ENCODE results near the gene ZNF507. TPM values are rescaled to one million over a fixed set of nuclear protein-coding genes. Genes with fewer than 3 reads are reported as not detected.
"Not testable (repeated sequence)": the region's sequence is repeated elsewhere in the genome, so short reads cannot be mapped to it uniquely, and the experiment has no call there.

ZNF507 gene
- total RNA-seq, 1 experiment from 2014 or later, result 14.6 TPM

DNA sequence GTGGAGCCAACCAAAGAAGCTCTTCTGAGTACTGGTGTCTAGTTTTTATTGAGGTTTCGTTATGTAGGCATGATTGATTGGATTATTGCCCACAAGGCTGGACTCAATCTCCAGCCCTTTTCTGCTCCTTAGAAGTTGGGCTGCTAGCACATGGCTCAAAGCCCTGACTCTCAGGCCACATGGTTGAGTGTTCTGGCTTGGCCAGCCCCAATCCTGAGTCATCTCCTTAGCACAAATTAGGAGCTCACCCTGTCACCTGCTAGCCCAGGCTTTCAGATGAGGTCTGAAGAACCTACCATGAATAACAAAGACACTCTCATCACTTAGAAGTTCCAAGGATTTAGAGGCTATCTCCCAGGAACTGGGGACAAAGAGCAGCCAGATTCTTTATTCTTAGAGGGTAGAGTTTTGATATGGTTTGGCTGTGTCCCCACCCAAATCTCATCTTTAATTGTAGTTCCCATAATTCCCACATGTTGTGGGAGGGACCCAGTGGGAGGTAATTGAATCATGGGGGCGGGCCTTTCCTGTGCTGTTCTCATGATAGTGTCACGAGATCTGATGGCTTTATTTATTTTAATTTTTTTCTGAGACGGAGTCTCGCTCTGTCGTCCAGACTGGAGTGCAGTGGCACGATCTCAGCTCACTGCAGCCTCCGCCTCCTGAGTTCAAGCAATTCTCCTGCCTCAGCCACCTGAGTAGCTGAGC, 71.5 kb downstream of the ZNF507 start:
- Histone ChIP-seq H3K27me3 (ENCODE audit: low read length) (no peaks in the 10 kb centered on the region), H3K36me3 (ENCODE audit: insufficient read depth, low read length) (peaks cover 23% of the 10 kb centered on the region; the same call in 1 of the 2 replicates), H3K9ac (ENCODE audit: low read length) (no peak overlapping the region), H3K4me3 (ENCODE audit: low read length) (no peak overlapping the region), H2AFZ (ENCODE audit: low read length) (no peak overlapping the region), H3K79me2 (ENCODE audit: low read length) (peaks cover 22% of the 10 kb centered on the region), H4K20me1 (ENCODE audit: insufficient read depth, low read depth, low read length) (no peaks in the 10 kb centered on the region), H3K9me3 (ENCODE audit: low read length) (no peaks in the 10 kb centered on the region), H3K4me2 (ENCODE audit: low read depth, low read length, poor library complexity, severe bottlenecking) (no peak overlapping the region), H3K27ac (ENCODE audit: low read length) (no peak overlapping the region), H3K4me1 (ENCODE audit: low read length) (peaks cover 13% of the 10 kb centered on the region), H3K9me2 (replicated peaks; ENCODE audit: insufficient read depth, low read length) (no peaks in the 10 kb centered on the region)
- no peak for DNase-seq

DNA sequence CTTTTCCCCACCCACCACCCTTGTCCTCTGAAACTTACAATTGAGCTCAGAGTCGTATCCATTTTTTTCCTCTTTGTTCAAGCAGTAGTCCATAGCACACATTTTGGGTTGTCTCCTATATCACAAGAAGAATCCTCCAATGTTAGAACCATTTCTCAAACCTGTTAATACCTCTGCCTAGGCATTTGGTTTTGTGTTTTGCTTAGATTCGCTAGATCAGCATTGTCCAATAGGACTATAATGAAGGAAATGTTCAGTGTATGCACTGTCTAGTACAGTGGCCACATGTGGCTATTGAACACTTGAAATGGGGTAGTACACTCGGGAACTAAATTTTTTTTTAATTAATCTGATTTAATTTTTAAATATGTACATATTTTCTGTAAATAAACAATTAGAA, 72.7 kb downstream of the ZNF507 start:
- Histone ChIP-seq H2AFZ (ENCODE audit: low read length) (no peak overlapping the region), H3K9me3 (ENCODE audit: low read length) (no peaks in the 10 kb centered on the region), H3K4me3 (ENCODE audit: low read length) (no peak overlapping the region), H3K4me1 (ENCODE audit: low read length) (peaks cover 23% of the 10 kb centered on the region), H3K36me3 (ENCODE audit: insufficient read depth, low read length) (peaks cover 18% of the 10 kb centered on the region; the same call in 1 of the 2 replicates), H3K27me3 (ENCODE audit: low read length) (no peaks in the 10 kb centered on the region), H3K4me2 (ENCODE audit: low read depth, low read length, poor library complexity, severe bottlenecking) (no peak overlapping the region), H4K20me1 (ENCODE audit: insufficient read depth, low read depth, low read length) (no peaks in the 10 kb centered on the region), H3K9ac (ENCODE audit: low read length) (no peak overlapping the region), H3K27ac (ENCODE audit: low read length) (no peak overlapping the region), H3K79me2 (ENCODE audit: low read length) (peaks cover 28% of the 10 kb centered on the region), H3K9me2 (replicated peaks; ENCODE audit: insufficient read depth, low read length) (no peaks in the 10 kb centered on the region)
- DNase-seq, result no peak

DNA sequence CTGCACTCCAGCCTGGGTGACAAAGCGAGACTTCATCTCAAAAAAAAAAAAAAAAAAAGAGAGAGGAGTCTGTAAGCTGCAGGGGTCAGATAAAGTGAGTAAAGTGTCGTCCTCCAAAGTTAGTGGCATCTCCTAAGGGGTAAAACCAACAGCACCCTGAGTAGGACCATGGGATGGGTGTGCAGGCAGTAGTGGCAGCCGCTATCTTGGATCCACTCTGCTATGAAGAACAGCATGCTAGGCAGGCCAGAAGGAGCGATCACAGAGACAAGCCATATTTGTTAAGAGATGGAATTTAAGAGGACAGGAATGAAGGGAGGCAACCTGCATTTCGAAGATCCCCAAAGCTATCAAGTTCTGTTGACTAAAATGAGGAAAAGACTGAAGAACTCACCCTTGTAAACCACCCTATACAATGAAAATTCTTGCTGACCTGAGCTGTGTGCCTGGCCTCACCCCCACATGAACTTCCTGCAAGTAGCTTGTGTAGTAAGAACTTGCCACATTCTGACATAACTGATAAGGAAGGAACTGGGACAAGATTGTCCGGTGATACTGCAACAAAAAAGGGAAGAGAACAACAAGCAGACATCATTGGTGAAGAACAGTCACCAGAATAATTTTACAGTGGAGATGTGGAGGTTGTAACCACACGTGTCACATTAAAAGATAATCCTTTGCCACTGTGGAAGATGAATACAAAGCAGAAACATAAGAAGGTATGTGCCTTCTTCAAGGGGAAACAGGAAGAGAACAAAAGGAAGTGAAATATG, 76.4 kb downstream of the ZNF507 start:
- DNase-seq, result peak; percentile 44

DNA sequence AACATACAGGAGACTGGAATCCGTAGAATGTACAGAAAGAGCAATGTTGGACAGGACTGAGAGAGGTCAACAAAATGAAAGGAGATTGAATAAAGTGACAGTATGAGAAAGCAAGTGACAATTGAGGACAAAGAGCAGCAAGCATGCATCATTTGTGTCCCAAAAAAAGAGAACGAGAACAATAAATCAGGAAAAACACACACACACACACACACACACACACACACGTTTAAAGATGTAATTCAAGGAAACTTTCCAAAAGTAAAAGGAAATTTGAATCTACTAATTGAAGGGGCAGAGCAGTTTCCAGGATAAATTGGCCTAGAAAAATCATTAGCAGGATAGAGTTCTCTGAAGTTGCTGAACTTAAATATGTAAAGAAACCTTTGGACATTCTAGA, 77.0 kb downstream of the ZNF507 start:
- Histone ChIP-seq H3K27ac (ENCODE audit: low read length) (peak overlapping the region; percentile 70), H3K36me3 (ENCODE audit: insufficient read depth, low read length) (no peaks in the 10 kb centered on the region), H4K20me1 (ENCODE audit: insufficient read depth, low read depth, low read length) (no peaks in the 10 kb centered on the region), H2AFZ (ENCODE audit: low read length) (no peak overlapping the region; the same call in 1 of the 2 replicates), H3K9me3 (ENCODE audit: low read length) (no peaks in the 10 kb centered on the region), H3K79me2 (ENCODE audit: low read length) (peaks cover 52% of the 10 kb centered on the region), H3K9me2 (replicated peaks; ENCODE audit: insufficient read depth, low read length) (no peaks in the 10 kb centered on the region), H3K4me1 (ENCODE audit: low read length) (peaks cover 23% of the 10 kb centered on the region), H3K9ac (ENCODE audit: low read length) (peak overlapping the region; percentile 14; the same call in 1 of the 2 replicates), H3K4me2 (ENCODE audit: low read depth, low read length, poor library complexity, severe bottlenecking) (peak overlapping the region; percentile 32), H3K27me3 (ENCODE audit: low read length) (no peaks in the 10 kb centered on the region), H3K4me3 (ENCODE audit: low read length) (no peak overlapping the region)
- DNase-seq, result no peak

More for the DNA sequence above, 76.4 kb downstream of the ZNF507 start:
- Histone ChIP-seq H3K4me2 (ENCODE audit: low read depth, low read length, poor library complexity, severe bottlenecking) (peak overlapping the region; percentile 32), H3K27me3 (ENCODE audit: low read length) (no peaks in the 10 kb centered on the region), H3K27ac (ENCODE audit: low read length) (peak overlapping the region; percentile 70), H3K79me2 (ENCODE audit: low read length) (peaks cover 46% of the 10 kb centered on the region), H3K9ac (ENCODE audit: low read length) (peak overlapping the region; percentile 11; the same call in 1 of the 2 replicates), H3K4me3 (ENCODE audit: low read length) (no peak overlapping the region), H3K9me3 (ENCODE audit: low read length) (no peaks in the 10 kb centered on the region), H4K20me1 (ENCODE audit: insufficient read depth, low read depth, low read length) (no peaks in the 10 kb centered on the region), H3K4me1 (ENCODE audit: low read length) (peaks cover 23% of the 10 kb centered on the region), H3K36me3 (ENCODE audit: insufficient read depth, low read length) (no peaks in the 10 kb centered on the region), H3K9me2 (replicated peaks; ENCODE audit: insufficient read depth, low read length) (no peaks in the 10 kb centered on the region), H2AFZ (ENCODE audit: low read length) (no peak overlapping the region; the same call in 1 of the 2 replicates)

DNA sequence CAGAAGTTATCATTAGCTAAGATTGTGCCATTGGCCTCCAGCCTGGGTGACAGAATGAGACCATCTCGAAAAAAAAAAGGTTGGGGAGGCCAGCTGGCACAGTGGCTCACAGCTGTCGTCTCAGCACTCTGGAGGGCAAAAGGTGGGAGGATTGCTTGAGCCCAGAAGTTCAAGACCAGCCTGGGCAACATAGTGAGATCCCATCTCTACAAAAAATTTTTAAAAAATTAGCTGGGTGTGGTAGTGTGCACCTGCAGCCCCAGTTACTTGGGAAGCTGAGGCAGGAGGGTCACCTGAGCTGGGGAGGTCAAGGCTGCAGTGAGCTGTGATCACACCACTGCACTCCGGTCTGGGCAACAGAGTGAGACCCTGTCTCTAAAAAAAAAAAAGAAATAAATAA, 78.5 kb downstream of the ZNF507 start:
- not testable (repeated sequence) for H4K20me1 ChIP-seq (ENCODE audit: insufficient read depth, low read depth, low read length); DNase-seq; H3K27ac ChIP-seq (ENCODE audit: low read length); H3K9me2 ChIP-seq (replicated peaks; ENCODE audit: insufficient read depth, low read length); H2AFZ ChIP-seq (ENCODE audit: low read length); H3K4me3 ChIP-seq (ENCODE audit: low read length); H3K9ac ChIP-seq (ENCODE audit: low read length); H3K4me2 ChIP-seq (ENCODE audit: low read depth, low read length, poor library complexity, severe bottlenecking); H3K36me3 ChIP-seq (ENCODE audit: insufficient read depth, low read length); H3K27me3 ChIP-seq (ENCODE audit: low read length); H3K9me3 ChIP-seq (ENCODE audit: low read length)
- Histone ChIP-seq H3K4me1 (ENCODE audit: low read length) (peaks cover 23% of the 10 kb centered on the region), H3K79me2 (ENCODE audit: low read length) (peaks cover 54% of the 10 kb centered on the region)

DNA sequence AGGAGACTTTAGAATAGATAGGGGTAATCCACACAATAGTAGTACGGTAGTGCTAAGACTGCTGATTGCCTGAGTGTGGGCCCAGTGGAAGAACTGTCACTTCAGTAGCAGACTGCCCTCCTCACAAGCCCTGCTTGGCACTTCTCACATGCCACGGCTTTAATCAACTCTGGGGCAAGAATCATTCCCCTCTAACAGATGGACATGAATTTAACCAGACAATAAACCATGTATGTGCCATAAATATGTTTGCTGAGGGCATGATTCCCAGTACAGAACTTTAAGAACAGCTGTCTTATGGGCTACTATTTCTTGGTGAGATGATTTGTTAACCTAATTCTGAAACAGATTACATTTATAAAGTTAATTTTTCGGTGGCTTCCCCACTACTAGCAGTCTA, 82.1 kb downstream of the ZNF507 start:
- H3K27ac ChIP-seq (ENCODE audit: low read length), result no peak overlapping the region
- no peak overlapping the region for H3K9ac ChIP-seq (ENCODE audit: low read length)
- no peak overlapping the region for H3K4me2 ChIP-seq (ENCODE audit: low read depth, low read length, poor library complexity, severe bottlenecking)
- H3K36me3 ChIP-seq (ENCODE audit: insufficient read depth, low read length), result peaks cover 3% of the 10 kb centered on the region; the same call in 1 of the 2 replicates
- no peak overlapping the region for H2AFZ ChIP-seq (ENCODE audit: low read length)
- H3K9me3 ChIP-seq (ENCODE audit: low read length), result no peaks in the 10 kb centered on the region
- H3K27me3 ChIP-seq (ENCODE audit: low read length), result no peaks in the 10 kb centered on the region
- H3K4me3 ChIP-seq (ENCODE audit: low read length), result no peak overlapping the region
- no peaks in the 10 kb centered on the region for H4K20me1 ChIP-seq (ENCODE audit: insufficient read depth, low read depth, low read length)
- DNase-seq, result no peak
- peaks cover 70% of the 10 kb centered on the region for H3K79me2 ChIP-seq (ENCODE audit: low read length)
- H3K4me1 ChIP-seq (ENCODE audit: low read length), result peaks cover 3% of the 10 kb centered on the region
- no peaks in the 10 kb centered on the region for H3K9me2 ChIP-seq (replicated peaks; ENCODE audit: insufficient read depth, low read length)

DNA sequence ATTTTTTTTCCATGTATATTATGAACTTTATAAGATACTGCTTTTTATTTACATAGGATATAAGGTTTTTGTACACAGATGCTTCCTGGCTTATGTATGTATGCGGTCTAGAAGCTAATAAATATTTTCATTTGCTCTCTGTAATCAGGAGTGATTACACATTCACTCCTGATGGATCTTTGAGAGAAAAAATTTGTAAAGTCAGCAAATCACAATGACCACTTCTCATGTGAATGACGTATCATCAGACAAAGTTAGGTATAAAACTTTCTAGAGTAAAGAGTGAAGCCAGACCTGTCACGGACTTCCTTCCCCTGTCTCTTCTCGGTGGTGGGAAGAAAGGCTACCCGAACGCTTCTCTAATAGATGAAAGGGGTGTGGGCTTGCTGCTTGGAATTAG, 91.3 kb downstream of the ZNF507 start:
- Histone ChIP-seq H3K27me3 (ENCODE audit: low read length) (no peaks in the 10 kb centered on the region), H3K4me3 (ENCODE audit: low read length) (no peak overlapping the region), H3K9me3 (ENCODE audit: low read length) (no peaks in the 10 kb centered on the region), H3K9me2 (replicated peaks; ENCODE audit: insufficient read depth, low read length) (no peaks in the 10 kb centered on the region), H2AFZ (ENCODE audit: low read length) (no peak overlapping the region), H3K4me2 (ENCODE audit: low read depth, low read length, poor library complexity, severe bottlenecking) (no peak overlapping the region), H4K20me1 (ENCODE audit: insufficient read depth, low read depth, low read length) (no peaks in the 10 kb centered on the region), H3K36me3 (ENCODE audit: insufficient read depth, low read length) (peaks cover 50% of the 10 kb centered on the region; the same call in 1 of the 2 replicates), H3K27ac (ENCODE audit: low read length) (no peak overlapping the region), H3K9ac (ENCODE audit: low read length) (no peak overlapping the region), H3K79me2 (ENCODE audit: low read length) (peaks cover 16% of the 10 kb centered on the region), H3K4me1 (ENCODE audit: low read length) (no peaks in the 10 kb centered on the region)
- no peak for DNase-seq

DNA sequence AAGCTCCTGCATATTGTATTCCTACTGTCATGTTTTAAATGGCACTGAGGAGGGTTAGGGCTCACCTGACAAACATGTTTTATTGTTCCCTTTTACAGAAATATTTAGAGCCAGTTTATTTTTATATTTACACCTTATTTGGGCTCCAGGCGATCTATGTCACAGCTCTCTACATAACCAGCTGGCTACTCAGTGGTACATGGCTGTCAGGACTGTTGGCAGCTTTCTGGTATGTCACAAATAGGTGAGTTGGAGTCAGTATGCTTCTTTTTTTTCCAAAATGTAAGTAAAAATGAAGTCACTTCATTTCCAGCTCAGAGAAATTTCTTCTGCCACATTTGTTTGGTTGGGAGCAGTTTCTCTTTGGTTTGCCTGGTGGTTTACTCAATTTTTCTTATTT, 91.7 kb downstream of the ZNF507 start:
- Histone ChIP-seq H3K4me3 (ENCODE audit: low read length) (no peak overlapping the region), H3K9me2 (replicated peaks; ENCODE audit: insufficient read depth, low read length) (no peaks in the 10 kb centered on the region), H3K79me2 (ENCODE audit: low read length) (peaks cover 14% of the 10 kb centered on the region), H4K20me1 (ENCODE audit: insufficient read depth, low read depth, low read length) (no peaks in the 10 kb centered on the region), H3K4me2 (ENCODE audit: low read depth, low read length, poor library complexity, severe bottlenecking) (no peak overlapping the region), H3K27ac (ENCODE audit: low read length) (no peak overlapping the region), H3K27me3 (ENCODE audit: low read length) (no peaks in the 10 kb centered on the region), H3K36me3 (ENCODE audit: insufficient read depth, low read length) (peaks cover 50% of the 10 kb centered on the region; the same call in 1 of the 2 replicates), H2AFZ (ENCODE audit: low read length) (no peak overlapping the region), H3K4me1 (ENCODE audit: low read length) (no peaks in the 10 kb centered on the region), H3K9me3 (ENCODE audit: low read length) (no peaks in the 10 kb centered on the region), H3K9ac (ENCODE audit: low read length) (no peak overlapping the region)
- no peak for DNase-seq

Measured in Karpas-422 (cell line).